ENCODE results near the gene SH3RF2.
"Not testable (repeated sequence)": the region's sequence is repeated elsewhere in the genome, so short reads cannot be mapped to it uniquely, and the experiment has no call there.

SH3RF2 gene

DNA sequence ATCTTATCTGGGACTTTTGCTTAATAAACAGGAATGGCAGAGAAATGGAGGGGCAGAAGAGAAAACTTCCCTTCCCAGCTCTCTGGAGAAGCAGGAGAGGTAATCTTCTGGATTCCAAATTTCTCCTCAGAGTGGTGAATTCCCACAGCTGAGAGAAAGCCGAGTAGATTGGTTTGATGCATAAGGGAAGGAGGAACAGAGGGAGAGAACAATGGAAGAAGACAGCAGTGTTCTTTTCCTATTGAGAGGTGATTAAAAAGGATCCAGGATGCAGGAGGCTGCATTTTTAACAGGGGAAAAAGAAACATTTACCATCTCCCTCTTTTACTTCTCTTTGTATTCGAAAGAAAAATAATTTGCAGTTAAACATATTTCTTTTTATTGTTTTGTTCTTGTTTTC, 13.1 kb downstream of the SH3RF2 start:
- Histone ChIP-seq H3K27me3 (ENCODE audit: insufficient read depth, low read length) (no peaks in the 10 kb centered on the region), H3K9me3 (ENCODE audit: low read length) (no peaks in the 10 kb centered on the region), H4K20me1 (ENCODE audit: insufficient read depth, low read length) (no peaks in the 10 kb centered on the region), H3K27ac (ENCODE audit: low read depth, low read length, poor library complexity, severe bottlenecking) (no peak overlapping the region), H3K79me2 (ENCODE audit: insufficient read depth, low read length) (no peaks in the 10 kb centered on the region), H2AFZ (ENCODE audit: low read length) (no peak overlapping the region), H3K9me2 (ENCODE audit: low read depth, low read length) (no peaks in the 10 kb centered on the region), H3K36me3 (ENCODE audit: insufficient read depth, low read length) (no peaks in the 10 kb centered on the region), H3K4me2 (ENCODE audit: low read length) (no peak overlapping the region), H3K9ac (ENCODE audit: low read length) (no peak overlapping the region), H3K4me1 (ENCODE audit: insufficient read depth, low read length, severe bottlenecking) (no peaks in the 10 kb centered on the region), H3F3A (ENCODE audit: insufficient read depth, low read length) (no peaks in the 10 kb centered on the region), H3K4me3 (ENCODE audit: low read depth, low read length, poor library complexity, severe bottlenecking) (no peak overlapping the region)
- no peak for TF ChIP-seq EZH2 (IDR thresholded peaks at IDR 0.05; ENCODE audit: borderline replicate concordance, low read length)
- TF ChIP-seq, protein P1, sequence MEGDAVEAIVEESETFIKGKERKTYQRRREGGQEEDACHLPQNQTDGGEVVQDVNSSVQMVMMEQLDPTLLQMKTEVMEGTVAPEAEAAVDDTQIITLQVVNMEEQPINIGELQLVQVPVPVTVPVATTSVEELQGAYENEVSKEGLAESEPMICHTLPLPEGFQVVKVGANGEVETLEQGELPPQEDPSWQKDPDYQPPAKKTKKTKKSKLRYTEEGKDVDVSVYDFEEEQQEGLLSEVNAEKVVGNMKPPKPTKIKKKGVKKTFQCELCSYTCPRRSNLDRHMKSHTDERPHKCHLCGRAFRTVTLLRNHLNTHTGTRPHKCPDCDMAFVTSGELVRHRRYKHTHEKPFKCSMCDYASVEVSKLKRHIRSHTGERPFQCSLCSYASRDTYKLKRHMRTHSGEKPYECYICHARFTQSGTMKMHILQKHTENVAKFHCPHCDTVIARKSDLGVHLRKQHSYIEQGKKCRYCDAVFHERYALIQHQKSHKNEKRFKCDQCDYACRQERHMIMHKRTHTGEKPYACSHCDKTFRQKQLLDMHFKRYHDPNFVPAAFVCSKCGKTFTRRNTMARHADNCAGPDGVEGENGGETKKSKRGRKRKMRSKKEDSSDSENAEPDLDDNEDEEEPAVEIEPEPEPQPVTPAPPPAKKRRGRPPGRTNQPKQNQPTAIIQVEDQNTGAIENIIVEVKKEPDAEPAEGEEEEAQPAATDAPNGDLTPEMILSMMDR (IDR thresholded peaks at IDR 0.05; ENCODE audit: low read length): no peak

DNA sequence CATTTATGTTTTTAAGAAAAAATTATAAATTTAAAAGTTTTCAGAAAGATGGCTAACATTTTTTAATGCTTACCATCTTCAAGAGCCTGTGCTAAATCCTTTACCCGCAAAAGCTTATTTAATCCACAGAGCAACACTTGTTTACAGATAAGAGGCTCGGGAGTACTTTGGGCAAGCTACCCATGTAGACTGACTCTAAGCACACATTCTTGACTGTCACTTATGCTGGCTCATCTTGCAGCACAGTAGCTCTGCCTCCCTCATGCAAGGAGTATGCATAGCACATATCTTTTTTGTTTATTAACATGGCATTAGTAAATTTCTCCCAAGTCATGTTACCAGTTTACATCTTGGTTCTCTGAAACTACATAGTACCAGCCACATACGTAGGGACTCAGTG, 14.7 kb downstream of the SH3RF2 start:
- Histone ChIP-seq H3K4me1 (ENCODE audit: insufficient read depth, low read length, severe bottlenecking) (no peaks in the 10 kb centered on the region), H2AFZ (ENCODE audit: low read length) (no peak overlapping the region), H3K36me3 (ENCODE audit: insufficient read depth, low read length) (no peaks in the 10 kb centered on the region), H3K27ac (ENCODE audit: low read depth, low read length, poor library complexity, severe bottlenecking) (no peak overlapping the region), H3K9me3 (ENCODE audit: low read length) (no peaks in the 10 kb centered on the region), H3F3A (ENCODE audit: insufficient read depth, low read length) (no peaks in the 10 kb centered on the region), H3K4me2 (ENCODE audit: low read length) (no peak overlapping the region), H3K79me2 (ENCODE audit: insufficient read depth, low read length) (no peaks in the 10 kb centered on the region), H3K9ac (ENCODE audit: low read length) (no peak overlapping the region), H4K20me1 (ENCODE audit: insufficient read depth, low read length) (no peaks in the 10 kb centered on the region), H3K27me3 (ENCODE audit: insufficient read depth, low read length) (no peaks in the 10 kb centered on the region), H3K4me3 (ENCODE audit: low read depth, low read length, poor library complexity, severe bottlenecking) (no peak overlapping the region), H3K9me2 (ENCODE audit: low read depth, low read length) (no peaks in the 10 kb centered on the region)
- TF ChIP-seq, protein P1 (IDR thresholded peaks at IDR 0.05; ENCODE audit: low read length): no peak
- TF ChIP-seq EZH2 (IDR thresholded peaks at IDR 0.05; ENCODE audit: borderline replicate concordance, low read length): no peak

DNA sequence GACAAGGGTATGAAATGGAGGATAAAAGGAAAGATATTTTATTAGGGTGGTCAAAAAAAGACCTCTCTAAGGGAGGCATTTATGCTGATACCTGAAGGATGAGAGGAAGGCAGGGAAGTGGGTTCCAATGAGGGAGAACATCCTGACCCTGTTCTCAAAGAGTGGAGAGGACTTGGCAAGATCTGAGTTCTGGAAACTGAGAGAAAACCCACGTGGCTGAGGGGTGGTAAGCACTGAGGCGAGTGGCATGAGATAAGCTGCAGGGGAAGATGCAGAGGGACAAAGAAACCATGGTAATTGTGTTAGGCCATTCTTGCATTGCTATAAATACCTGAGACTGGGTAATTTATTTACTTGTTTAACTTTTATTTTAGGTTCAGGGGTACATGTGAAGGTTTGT, 16.8 kb downstream of the SH3RF2 start:
- Histone ChIP-seq H3K9me3 (ENCODE audit: low read length) (no peaks in the 10 kb centered on the region), H2AFZ (ENCODE audit: low read length) (no peak overlapping the region), H3F3A (ENCODE audit: insufficient read depth, low read length) (no peaks in the 10 kb centered on the region), H4K20me1 (ENCODE audit: insufficient read depth, low read length) (no peaks in the 10 kb centered on the region), H3K36me3 (ENCODE audit: insufficient read depth, low read length) (no peaks in the 10 kb centered on the region), H3K27me3 (ENCODE audit: insufficient read depth, low read length) (no peaks in the 10 kb centered on the region), H3K4me1 (ENCODE audit: insufficient read depth, low read length, severe bottlenecking) (no peaks in the 10 kb centered on the region), H3K79me2 (ENCODE audit: insufficient read depth, low read length) (no peaks in the 10 kb centered on the region), H3K9me2 (ENCODE audit: low read depth, low read length) (no peaks in the 10 kb centered on the region), H3K4me2 (ENCODE audit: low read length) (no peak overlapping the region), H3K27ac (ENCODE audit: low read depth, low read length, poor library complexity, severe bottlenecking) (no peak overlapping the region), H3K4me3 (ENCODE audit: low read depth, low read length, poor library complexity, severe bottlenecking) (no peak overlapping the region), H3K9ac (ENCODE audit: low read length) (no peak overlapping the region)
- TF ChIP-seq, protein P1 (IDR thresholded peaks at IDR 0.05; ENCODE audit: low read length): no peak
- TF ChIP-seq EZH2 (IDR thresholded peaks at IDR 0.05; ENCODE audit: borderline replicate concordance, low read length): no peak

DNA sequence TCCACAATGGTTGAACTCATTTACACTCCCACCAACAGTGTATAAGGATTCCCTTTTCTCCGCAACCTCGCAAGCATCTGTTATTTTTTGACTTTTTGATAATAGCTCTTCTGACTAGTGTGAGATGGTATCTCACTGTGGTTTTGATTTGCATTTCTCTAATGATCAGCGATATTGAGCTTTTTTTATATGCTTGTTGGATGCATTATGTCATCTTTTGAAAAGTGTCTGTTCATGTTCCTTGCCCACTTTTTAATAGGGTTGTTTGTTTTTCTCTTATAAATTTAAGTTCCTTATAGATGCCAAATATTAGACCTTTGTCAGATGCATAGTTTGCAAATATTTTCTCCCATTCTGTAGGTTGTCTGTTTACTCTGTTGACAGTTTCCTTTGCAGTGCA, 17.8 kb downstream of the SH3RF2 start:
- not testable (repeated sequence) for H3K4me3 ChIP-seq (ENCODE audit: low read depth, low read length, poor library complexity, severe bottlenecking); H3K4me1 ChIP-seq (ENCODE audit: insufficient read depth, low read length, severe bottlenecking); H3K27ac ChIP-seq (ENCODE audit: low read depth, low read length, poor library complexity, severe bottlenecking); H3K9ac ChIP-seq (ENCODE audit: low read length); H3K9me3 ChIP-seq (ENCODE audit: low read length); H3K79me2 ChIP-seq (ENCODE audit: insufficient read depth, low read length); H2AFZ ChIP-seq (ENCODE audit: low read length); H3F3A ChIP-seq (ENCODE audit: insufficient read depth, low read length); H3K9me2 ChIP-seq (ENCODE audit: low read depth, low read length); H3K27me3 ChIP-seq (ENCODE audit: insufficient read depth, low read length); H3K36me3 ChIP-seq (ENCODE audit: insufficient read depth, low read length); H4K20me1 ChIP-seq (ENCODE audit: insufficient read depth, low read length); H3K4me2 ChIP-seq (ENCODE audit: low read length)

Data from OCI-LY1 (cell line).